HG03342 (cell line): Measurements from ENCODE around the gene MACROD2.

Source experiments
- ATAC-seq: cut with Tn5 transposase; IDR thresholded peaks from one replicate; pipeline ENCODE4 v1.9.1; 2021; ENCODE audit warnings: mild to moderate bottlenecking, moderate library complexity; ENCODE audit not compliant: unreplicated experiment

The MACROD2 gene

GRCh38 chr20:14386726-14387125 is 391.4 kb downstream of the MACROD2 start:
- no peak for ATAC-seq

GRCh38 chr20:14401479-14402138 is 406.3 kb downstream of the MACROD2 start:
- no peak for ATAC-seq

- ATAC-seq = no peak
Observed at GRCh38 chr20:14404515-14404914, 409.2 kb downstream of the MACROD2 start.

- ATAC-seq = peak; percentile 56
Observed at GRCh38 chr20:14406495-14406894, 411.2 kb downstream of the MACROD2 start.

GRCh38 chr20:14407336-14407735 is 412.0 kb downstream of the MACROD2 start:
- ATAC-seq = no peak

GRCh38 chr20:14410869-14411555 is 415.7 kb downstream of the MACROD2 start:
- ATAC-seq = no peak

DNA sequence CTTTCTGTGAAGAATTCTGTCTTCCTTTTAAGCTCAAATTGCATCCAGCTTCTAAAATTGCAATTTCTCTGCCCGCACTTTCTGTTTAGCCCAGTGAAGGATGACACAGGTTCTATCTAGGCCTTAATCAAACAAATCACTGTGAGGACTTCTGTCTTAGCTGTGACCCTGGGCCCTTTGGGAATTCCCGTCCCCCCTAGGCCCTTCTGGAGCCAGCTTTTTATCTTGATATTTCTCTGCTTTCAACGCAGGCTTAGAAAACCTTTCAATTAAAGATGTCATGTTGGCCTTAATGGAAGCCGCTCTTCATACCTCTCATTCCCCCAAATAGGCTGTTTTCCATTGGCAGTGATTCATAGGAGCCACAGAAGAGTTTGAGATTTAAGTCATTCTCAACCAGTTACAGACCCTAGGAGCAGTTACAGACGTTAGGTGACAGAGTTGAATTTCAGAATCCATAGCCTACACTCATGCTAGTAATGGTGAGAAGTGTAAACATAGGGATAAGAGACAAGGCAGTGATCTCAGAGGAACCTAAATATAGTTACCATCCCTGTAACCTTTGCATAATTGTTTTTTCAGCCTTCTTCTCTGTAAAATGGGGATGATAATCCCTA is 416.9 kb downstream of the MACROD2 start:
- ATAC-seq = no peak

- no peak for ATAC-seq
Observed at GRCh38 chr20:14413835-14414234, 418.5 kb downstream of the MACROD2 start.

GRCh38 chr20:14414560-14414959 is 419.2 kb downstream of the MACROD2 start:
- ATAC-seq = no peak

GRCh38 chr20:14415467-14415866 is 420.2 kb downstream of the MACROD2 start:
- no peak for ATAC-seq

GRCh38 chr20:14418376-14418775 is 423.1 kb downstream of the MACROD2 start:
- ATAC-seq = no peak

- no peak for ATAC-seq
Observed at GRCh38 chr20:14422892-14423291, 427.6 kb downstream of the MACROD2 start.

GRCh38 chr20:14431568-14431967 is 436.3 kb downstream of the MACROD2 start:
- no peak for ATAC-seq

- ATAC-seq = no peak
Observed at GRCh38 chr20:14432085-14432484, 436.8 kb downstream of the MACROD2 start.

DNA sequence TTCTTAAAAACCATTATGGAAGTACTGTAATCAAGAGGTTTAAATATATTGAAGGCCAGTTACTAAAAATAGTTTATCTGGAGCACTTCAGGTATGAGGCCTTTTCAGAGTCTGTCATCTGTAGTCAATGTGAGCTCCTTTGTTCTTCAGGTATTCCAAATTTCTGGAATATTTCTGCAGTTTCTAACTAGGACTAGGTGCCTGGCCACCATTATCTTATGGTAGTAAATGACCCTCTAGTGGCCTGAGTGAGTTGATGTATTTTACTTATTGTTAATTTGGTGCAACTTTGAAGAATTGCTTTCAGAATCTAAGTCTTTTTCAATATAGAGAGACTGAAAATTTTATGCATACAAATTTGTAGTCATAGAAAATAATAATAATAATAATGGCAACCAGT is 437.3 kb downstream of the MACROD2 start:
- ATAC-seq = no peak

GRCh38 chr20:14434384-14435136 is 439.2 kb downstream of the MACROD2 start:
- ATAC-seq = no peak

DNA sequence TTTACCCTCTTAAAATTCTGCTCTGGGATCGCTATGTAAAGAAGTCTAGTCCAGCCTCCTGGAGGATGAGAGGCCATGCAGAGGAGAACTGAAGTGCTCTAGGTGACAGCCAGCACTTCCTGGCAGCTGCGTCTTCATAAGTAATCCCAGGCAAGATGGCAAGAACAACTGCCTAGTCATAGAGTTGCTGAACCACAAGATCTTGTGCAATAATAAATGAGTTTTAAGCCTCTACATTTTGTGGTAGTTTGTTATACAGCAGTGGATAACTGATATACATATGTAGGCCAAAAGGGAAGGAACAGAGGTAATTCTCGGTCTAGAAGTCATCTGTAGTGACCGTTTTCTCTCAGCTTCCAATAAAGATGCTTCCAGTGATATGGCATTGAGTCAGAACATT is 445.9 kb downstream of the MACROD2 start:
- ATAC-seq = no peak

- no peak for ATAC-seq
Observed at GRCh38 chr20:14444106-14444505, 448.8 kb downstream of the MACROD2 start.

DNA sequence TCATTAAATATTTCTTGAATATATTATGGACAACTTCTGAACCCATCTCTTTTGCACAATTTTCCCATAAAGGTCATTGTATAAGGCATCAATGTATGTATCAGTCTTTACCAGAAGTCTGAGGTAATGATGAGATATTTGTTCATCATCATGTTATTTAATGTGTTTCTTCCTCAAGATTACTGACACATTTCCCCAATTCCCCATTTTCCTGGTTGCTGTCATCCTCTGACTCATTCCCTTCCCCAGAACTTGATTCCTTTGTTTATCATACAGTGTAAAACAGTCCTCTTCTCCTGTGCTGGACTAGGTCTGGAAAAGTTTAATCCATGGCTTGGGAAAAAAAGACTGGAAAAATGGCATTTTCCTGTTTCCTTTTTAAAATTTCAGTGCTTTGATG is 450.0 kb downstream of the MACROD2 start:
- no peak for ATAC-seq

GRCh38 chr20:14445902-14446301 is 450.6 kb downstream of the MACROD2 start:
- no peak for ATAC-seq

DNA sequence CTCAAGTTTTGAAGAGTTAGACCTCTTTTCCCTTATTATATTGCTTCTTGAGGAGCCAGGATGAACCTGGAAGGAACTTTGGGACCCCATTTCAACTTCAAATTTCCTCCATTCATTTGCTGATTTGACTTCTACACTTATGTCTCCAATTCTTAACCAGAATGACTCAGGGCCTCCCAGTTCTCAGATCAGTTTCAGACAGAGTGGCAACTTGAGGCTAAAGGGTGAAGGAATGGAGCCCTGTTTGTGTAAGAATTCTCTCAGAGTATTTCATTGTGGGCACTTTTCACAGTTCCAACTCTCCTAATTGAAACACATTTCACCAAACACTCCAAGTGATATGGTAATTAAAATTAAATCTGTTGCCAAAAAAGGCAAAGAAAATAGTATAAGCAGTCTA is 451.1 kb downstream of the MACROD2 start:
- no peak for ATAC-seq

GRCh38 chr20:14449323-14449722 is 454.0 kb downstream of the MACROD2 start:
- ATAC-seq = no peak
